Spleen (tissue), 11 donors: ENCODE results near the gene MICALL2. TPM values are rescaled to one million over a fixed set of nuclear protein-coding genes. Genes with fewer than 3 reads are reported as not detected.

Source experiments
- DNase-seq: peaks from one replicate; pipeline ENCODE4 v3.0.0-alpha.2; 2020
- H3K27ac ChIP-seq, 8 donors: fragments of 200-600 bp; sonication (generic) in 7 of 8; 1 replicate in 4 of 8; 2 replicates in 4 of 8; pipeline versions ENCODE4 v1.5.0 to v1.8.0; 2016 to 2021; ENCODE audit warnings: inconsistent platforms in 4 of 8, mild to moderate bottlenecking in 4 of 8, moderate library complexity in 1 of 8
- H3K27me3 ChIP-seq, 7 donors: fragments of 200-600 bp; sonication (generic) in 6 of 7; replicated peaks in 1 of 7; 1 replicate in 4 of 7; 2 replicates in 3 of 7; pipeline versions ENCODE4 v1.5.0 to v1.8.0; 2016 to 2021; ENCODE audit warnings: inconsistent platforms in 3 of 7, mild to moderate bottlenecking in 1 of 7
- H3K36me3 ChIP-seq, 6 donors: fragments of 200-600 bp; sonication (generic) in 5 of 6; 1 replicate in 4 of 6; 2 replicates in 2 of 6; pipeline versions ENCODE4 v1.5.0 to v1.8.0; 2016 to 2021; ENCODE audit warnings: inconsistent platforms in 2 of 6
- H3K4me1 ChIP-seq, 6 donors: fragments of 200-600 bp; sonication (generic) in 5 of 6; 1 replicate in 3 of 6; 2 replicates in 3 of 6; pipeline versions ENCODE4 v1.5.0 to v1.8.0; 2016 to 2021; ENCODE audit warnings: inconsistent platforms in 3 of 6
- H3K4me3 ChIP-seq, 8 donors: fragments of 200-600 bp; sonication (generic) in 7 of 8; 1 replicate in 4 of 8; 2 replicates in 4 of 8; pipeline versions ENCODE4 v1.5.0 to v1.8.0; 2016 to 2021; ENCODE audit warnings: inconsistent platforms in 4 of 8, mild to moderate bottlenecking in 4 of 8, moderate library complexity in 2 of 8
- H3K9me3 ChIP-seq, 8 donors: fragments of 200-600 bp; sonication (generic) in 7 of 8; 1 replicate in 4 of 8; 2 replicates in 4 of 8; pipeline versions ENCODE4 v1.5.0 to v1.8.0; 2016 to 2021; ENCODE audit warnings: inconsistent platforms in 4 of 8
- CTCF ChIP-seq, 11 experiments: fragments of 200-600 bp in 7 of 11; fragments of 450-650 bp in 4 of 11; sonication (generic) in 4 of 11; IDR thresholded peaks in 8 of 11; conservative IDR thresholded peaks in 3 of 11; 1 replicate in 7 of 11; 2 replicates in 4 of 11; pipeline versions ENCODE4 v1.4.0 to v1.8.0; 2016 to 2021; ENCODE audit warnings: antibody characterized with exemption in 11 of 11, inconsistent platforms in 4 of 11, mild to moderate bottlenecking in 1 of 11
- POLR2A ChIP-seq, 3 donors: fragments of 450-650 bp; IDR thresholded peaks; one replicate each; pipeline ENCODE4 v1.5.1; 2017; ENCODE audit warnings: antibody characterized with exemption in 3 of 3, mild to moderate bottlenecking in 1 of 3
- POLR2AphosphoS5 ChIP-seq, 3 donors: sonication (generic); formaldehyde crosslinking; IDR thresholded peaks; one replicate each; pipeline ENCODE4 v1.5.1; 2017; ENCODE audit warnings: antibody characterized with exemption in 3 of 3
- WGBS, 5 donors: extraction: QIAGEN DNeasy Blood & Tissue Kit in 3 of 5; methylation state at CpG; one replicate each; pipeline versions ENCODE4 v1.1.5 to v1.1.7; 2013 to 2018; 5-methylcytosine and 5-hydroxymethylcytosine counted together
- intact Hi-C: fragments of 100-400 bp; cut with DNase I; formaldehyde crosslinking; loops from one replicate; pipeline ENCODE4 v1.15.0; 2023; ENCODE audit warnings: low total_unique reads
- polyA plus RNA-seq, 3 donors: library from polyadenylated mRNA; stranded (reverse); fragments of 200-250 nt; gene quantifications; one replicate each; pipeline ENCODE4 v1.2.1, GENCODE V29; 2013
- total RNA-seq, 7 donors: library from RNA; depleted of rRNA in 3 of 7; stranded (reverse); fragments of >200 nt in 3 of 7; fragmentation: NEBNext Ultra II Directional in 4 of 7; extraction: Animal tissue kit (Norgen Biotek cat#: 25700) in 4 of 7; gene quantifications; one replicate each; pipeline versions ENCODE4 v1.1.0 to v1.2.1, GENCODE V29; 2016 to 2021
- donor health status: healthy with polysubstance abuse.
- donor health status: DM: no; HTN: no; CAD: no; lungs with moderate emphysema.
- donor health status: DM: no; HTN: no; CAD: no.
- donor health status: Bipolar disorder and iron deficiency.
- donor health status: healthy.
- donor health status: DM: no; HTN: no; CAD: no.
- donor health status: DM: yes; HTN: yes; CAD: no.

MICALL2 gene
- total and polyA plus RNA-seq, 10 donors: 36.3 to 361 (median 96.7) TPM

- TF ChIP-seq CTCF (IDR thresholded peaks at IDR 0.05 in 8 of 11, conservative IDR thresholded peaks at IDR 0.05 in 3 of 11) (no peak), POLR2AphosphoS5 (IDR thresholded peaks at IDR 0.05) (peak in 1 of 3 donors; percentile 2)
- Histone ChIP-seq H3K9me3 (no peaks in the 10 kb centered on the region), H3K27me3 (no peaks in the 10 kb centered on the region), H3K36me3 (peaks cover 0 to 100% (median 95%) of the 10 kb centered on the region in 6 donors), H3K4me1 (peaks cover 0 to 1% (median 0%) of the 10 kb centered on the region in 6 donors), H3K27ac (no peak overlapping the region), H3K4me3 (no peak overlapping the region)
- WGBS, 5 donors: 96 to 99% (median 96%) methylated on average over 10 to 27 of the region's 27 CpGs
- DNase-seq: no peak
- intact Hi-C loops: no loop called here
Observed at GRCh38 chr7:1494866-1495563, 35.7 kb upstream of the MICALL2 start.

- no peak for DNase-seq
- 82 to 94% (median 92%) methylated on average over 25 of the region's 25 CpGs for WGBS, 5 donors
- Histone ChIP-seq H3K4me3 (no peak overlapping the region), H3K27ac (no peak overlapping the region), H3K27me3 (no peaks in the 10 kb centered on the region), H3K4me1 (no peaks in the 10 kb centered on the region), H3K36me3 (peaks cover 0 to 100% (median 95%) of the 10 kb centered on the region in 6 donors), H3K9me3 (no peaks in the 10 kb centered on the region)
- intact Hi-C loops: no loop called here
- TF ChIP-seq POLR2AphosphoS5 (IDR thresholded peaks at IDR 0.05) (peak in 1 of 3 donors; percentile 14), CTCF (IDR thresholded peaks at IDR 0.05 in 8 of 11, conservative IDR thresholded peaks at IDR 0.05 in 3 of 11) (no peak)
Observed at GRCh38 chr7:1494447-1494846, 35.2 kb upstream of the MICALL2 start.

- H3K9me3 ChIP-seq: no peaks in the 10 kb centered on the region
- WGBS, 5 donors: 91 to 98% (median 97%) methylated on average over 15 to 26 of the region's 26 CpGs
- no peak overlapping the region for H3K4me3 ChIP-seq
- DNase-seq: no peak
- no peaks in the 10 kb centered on the region for H3K27me3 ChIP-seq
- intact Hi-C loops: no loop called here
- H3K36me3 ChIP-seq: peaks cover 0 to 100% (median 95%) of the 10 kb centered on the region in 6 donors
- TF ChIP-seq POLR2AphosphoS5 (IDR thresholded peaks at IDR 0.05): no peak
- no peak for TF ChIP-seq CTCF (IDR thresholded peaks at IDR 0.05 in 8 of 11, conservative IDR thresholded peaks at IDR 0.05 in 3 of 11)
- no peak for TF ChIP-seq POLR2A (IDR thresholded peaks at IDR 0.05)
- H3K27ac ChIP-seq: no peak overlapping the region
- no peaks in the 10 kb centered on the region for H3K4me1 ChIP-seq
Observed at GRCh38 chr7:1493571-1493970, 34.3 kb upstream of the MICALL2 start.

- intact Hi-C loops: no loop called here
- no peak overlapping the region for H3K27ac ChIP-seq
- H3K36me3 ChIP-seq: peaks cover 0 to 100% (median 96%) of the 10 kb centered on the region in 6 donors
- H3K4me3 ChIP-seq: no peak overlapping the region
- TF ChIP-seq POLR2A (IDR thresholded peaks at IDR 0.05) (no peak), CTCF (IDR thresholded peaks at IDR 0.05 in 8 of 11, conservative IDR thresholded peaks at IDR 0.05 in 3 of 11) (no peak), POLR2AphosphoS5 (IDR thresholded peaks at IDR 0.05) (no peak)
- WGBS, 5 donors: 92 to 95% (median 93%) methylated on average over 12 to 20 of the region's 20 CpGs
- H3K27me3 ChIP-seq: no peaks in the 10 kb centered on the region
- no peaks in the 10 kb centered on the region for H3K9me3 ChIP-seq
- no peak for DNase-seq
- H3K4me1 ChIP-seq: no peaks in the 10 kb centered on the region
Observed at GRCh38 chr7:1493129-1493528, 33.9 kb upstream of the MICALL2 start.
